ENCODE measurements around the gene CC2D1A.
A peak's percentile ranks its signal among the peaks of the same experiment; 100 is the strongest.

GRCh38 chr19:13888281-13888680, 17.7 kb upstream of the CC2D1A start:
- peak; percentile 7 to 46 for TF ChIP-seq CTCF (conservative IDR thresholded peaks at IDR 0.05 in 1 of 2, IDR thresholded peaks at IDR 0.05 in 1 of 2; ENCODE audit: extremely low read depth in 1 of 2, insufficient read depth in 1 of 2, low read depth in 1 of 2, low read length in 2 of 2)
- TF ChIP-seq EZH2 (IDR thresholded peaks at IDR 0.05; ENCODE audit: borderline replicate concordance, low read length) = no peak

All from mammary epithelial cell (primary cell).